ENCODE data around the gene WWTR1.

The WWTR1 gene

DNA sequence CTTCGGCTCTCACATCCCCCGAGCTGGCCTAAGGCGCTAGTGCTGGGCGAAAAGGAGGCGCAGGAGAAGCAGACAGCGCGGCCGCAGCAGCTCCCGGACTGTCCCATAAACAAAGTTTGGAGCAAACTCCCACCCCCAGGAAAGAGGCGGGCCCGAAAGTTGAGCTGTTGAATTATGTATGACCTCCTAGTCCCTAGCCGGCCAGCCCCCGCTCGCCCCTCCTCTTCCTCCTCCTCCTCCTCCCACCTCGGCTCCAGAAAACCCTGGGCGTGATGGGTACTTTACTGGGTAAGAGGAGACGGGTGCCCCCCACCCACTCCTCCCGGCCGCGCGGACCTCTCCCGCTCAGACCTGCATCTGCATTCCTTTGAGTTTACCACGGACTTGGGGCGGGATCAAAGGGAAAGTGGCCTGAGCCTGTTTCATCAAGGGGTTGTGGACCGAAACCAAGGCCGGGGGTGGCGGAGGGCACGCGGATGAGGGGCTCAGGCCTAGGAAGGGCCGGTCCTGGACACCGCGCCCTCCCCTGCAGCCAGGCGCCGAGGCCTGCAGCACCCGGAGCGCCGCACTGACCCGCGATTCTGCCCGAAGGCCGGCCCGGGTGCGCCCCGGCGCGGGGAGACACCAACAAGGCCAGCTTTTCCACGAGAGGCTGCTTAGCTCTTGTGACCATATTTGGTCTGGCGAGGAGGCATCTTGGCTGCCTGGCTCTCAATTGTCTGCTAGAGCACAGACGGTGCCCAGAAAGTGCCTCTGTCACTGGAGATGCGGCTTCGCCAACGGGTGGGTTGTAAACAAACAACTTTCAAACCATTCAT is at the start of gene WWTR1:
Gene WWTR1 (minus strand): TSS at position 100 of the 818 bp plus-strand sequence. CDS start 719 bp downstream, outside the sequence.
- peak; percentile 60 to 62 for DNase-seq

DNA sequence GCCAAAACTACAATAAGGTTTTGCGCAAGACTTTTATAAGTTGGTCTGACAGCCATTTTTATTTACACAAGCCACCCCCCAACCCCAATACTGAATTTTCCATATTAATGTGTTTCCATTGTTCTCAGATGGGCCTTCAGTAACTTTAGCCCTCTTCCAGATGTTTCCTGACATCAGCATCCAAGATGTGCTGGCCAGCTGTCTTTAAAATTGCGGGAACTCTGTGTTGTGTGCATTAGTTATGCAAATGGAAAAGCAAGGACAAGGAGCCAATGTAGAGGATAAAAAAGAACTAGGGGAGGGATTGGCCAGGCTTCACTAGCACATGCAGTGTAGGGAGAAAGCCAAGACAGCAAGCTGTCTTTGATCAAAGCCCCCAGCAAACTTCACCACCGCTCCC is 49.1 kb upstream of the WWTR1 start:
- DNase-seq: no peak

DNA sequence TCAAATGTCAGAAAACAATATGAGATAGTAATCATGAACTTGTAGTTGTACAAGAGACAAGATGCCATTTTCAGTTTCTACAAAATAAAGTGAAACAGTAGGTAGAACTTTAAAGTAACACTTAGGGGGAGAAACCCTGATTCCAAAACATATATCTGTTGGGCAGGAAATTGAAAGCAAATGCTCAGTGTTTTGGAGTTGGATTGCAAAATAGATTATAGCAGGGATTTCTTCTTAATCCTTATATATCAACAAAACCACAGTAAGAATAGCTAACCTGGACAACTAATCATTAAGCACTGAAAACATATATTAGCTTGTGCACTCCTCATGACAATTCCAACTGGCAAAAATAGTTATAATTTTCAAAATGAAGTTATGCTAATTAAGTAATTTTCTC is 47.6 kb upstream of the WWTR1 start:
- DNase-seq: no peak

DNA sequence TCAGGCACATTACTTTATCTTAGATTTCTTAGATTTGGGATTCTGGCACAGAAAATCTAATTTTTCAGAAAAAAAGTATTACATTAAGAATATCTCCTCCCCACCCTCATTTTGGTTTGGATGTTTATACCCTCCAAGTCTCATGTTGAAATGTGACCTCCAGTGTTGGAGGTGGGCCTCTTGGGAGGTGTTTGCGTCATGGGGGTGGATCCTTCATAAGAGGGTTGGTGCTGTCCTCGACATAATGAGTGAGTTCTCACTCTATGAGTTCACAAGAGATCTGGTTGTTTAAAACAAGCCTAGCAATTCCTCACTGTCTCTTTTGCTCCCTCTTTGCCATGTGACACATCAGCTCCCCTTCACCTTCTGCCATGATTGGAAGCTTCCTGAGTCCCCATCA is 45.6 kb upstream of the WWTR1 start:
- DNase-seq: no peak

DNA sequence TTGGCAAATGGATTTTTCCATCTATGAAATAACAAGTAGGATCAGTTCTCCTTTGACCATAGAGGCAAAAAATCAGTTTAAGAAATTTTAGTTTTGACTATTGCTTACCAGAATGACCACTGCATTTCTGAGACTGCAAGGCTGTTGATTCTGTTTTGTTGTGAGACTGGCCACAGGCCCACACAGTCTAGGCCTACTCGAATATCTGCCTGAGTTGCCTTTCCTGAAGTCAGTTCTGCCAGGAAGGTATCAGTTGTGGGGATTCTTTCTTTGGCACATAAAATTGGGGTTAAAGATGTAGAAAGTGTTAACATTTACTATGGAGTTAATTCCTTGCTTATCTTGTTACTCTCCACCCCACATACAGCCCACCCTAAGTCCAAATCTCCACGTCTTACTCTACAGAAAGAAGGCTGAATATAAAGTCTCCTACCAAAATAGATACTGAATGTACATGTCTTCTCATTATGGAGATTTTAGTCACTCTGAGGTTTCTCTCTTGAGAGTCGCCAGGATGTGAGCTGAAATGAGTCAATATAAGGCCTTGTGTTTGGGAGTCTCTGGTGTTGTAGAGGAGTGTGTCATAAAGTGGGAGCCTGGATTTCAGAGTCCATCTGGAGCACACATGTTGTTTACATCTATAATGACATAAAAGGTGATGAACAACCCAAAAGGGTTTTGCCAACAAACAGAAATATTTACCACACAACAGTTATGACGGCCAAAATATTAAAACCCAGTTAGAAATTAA is 45.0 kb upstream of the WWTR1 start:
- DNase-seq: no peak

DNA sequence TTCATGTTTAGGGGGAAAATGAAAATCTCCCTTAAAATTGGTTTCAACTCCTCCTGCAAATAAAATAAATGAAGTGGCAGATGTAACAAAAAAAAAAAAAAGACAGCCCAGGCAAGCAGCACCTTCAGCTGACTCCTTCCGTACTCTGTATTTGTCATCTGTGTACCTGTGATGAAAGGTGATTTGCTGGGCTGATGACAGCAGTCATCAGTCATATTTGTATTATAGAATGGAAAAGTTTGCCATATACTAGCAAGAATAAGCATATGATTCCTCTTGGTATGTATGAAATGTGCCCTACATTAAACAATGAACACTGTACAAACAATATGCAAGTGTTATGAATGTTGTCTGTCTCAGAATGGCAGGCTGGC is 44.1 kb upstream of the WWTR1 start:
- no peak for DNase-seq

DNA sequence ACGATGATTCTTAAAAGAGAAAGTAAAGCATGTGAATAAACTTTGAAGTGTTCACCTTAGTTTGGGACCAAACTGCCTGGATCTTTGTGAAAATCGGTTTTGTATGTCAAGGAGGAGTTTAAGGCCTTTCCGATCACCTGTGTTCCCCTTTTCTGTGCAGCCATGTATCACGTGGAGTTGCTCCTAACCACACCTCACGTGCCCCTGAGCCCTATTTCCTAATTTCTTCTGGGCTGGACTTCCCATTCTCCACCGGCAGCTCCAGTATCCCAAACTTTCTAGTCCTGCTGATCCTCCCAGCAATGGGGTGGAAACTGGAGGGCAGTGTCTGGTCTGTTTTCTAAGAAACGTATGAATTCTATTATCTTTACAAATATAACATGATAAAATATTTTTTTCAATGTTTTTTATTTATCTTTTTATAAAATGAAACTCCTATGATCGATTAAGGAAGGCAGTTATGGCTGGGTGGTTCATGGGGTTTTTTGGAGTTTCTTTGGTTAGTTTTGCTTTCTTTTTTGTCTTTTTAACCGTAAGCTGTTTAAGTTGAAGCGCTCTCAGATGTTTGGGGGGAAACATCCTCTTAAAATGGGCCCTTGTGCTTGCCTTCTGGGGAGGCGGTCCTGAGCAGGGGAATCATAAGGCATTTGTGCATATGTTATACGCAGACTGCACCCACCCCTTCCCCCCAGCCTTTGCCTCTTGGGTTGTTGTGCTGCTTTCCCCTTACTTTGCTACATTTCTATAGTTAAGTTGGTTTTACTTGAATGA is 43.6 kb upstream of the WWTR1 start:
- DNase-seq: peak; percentile 58

DNA sequence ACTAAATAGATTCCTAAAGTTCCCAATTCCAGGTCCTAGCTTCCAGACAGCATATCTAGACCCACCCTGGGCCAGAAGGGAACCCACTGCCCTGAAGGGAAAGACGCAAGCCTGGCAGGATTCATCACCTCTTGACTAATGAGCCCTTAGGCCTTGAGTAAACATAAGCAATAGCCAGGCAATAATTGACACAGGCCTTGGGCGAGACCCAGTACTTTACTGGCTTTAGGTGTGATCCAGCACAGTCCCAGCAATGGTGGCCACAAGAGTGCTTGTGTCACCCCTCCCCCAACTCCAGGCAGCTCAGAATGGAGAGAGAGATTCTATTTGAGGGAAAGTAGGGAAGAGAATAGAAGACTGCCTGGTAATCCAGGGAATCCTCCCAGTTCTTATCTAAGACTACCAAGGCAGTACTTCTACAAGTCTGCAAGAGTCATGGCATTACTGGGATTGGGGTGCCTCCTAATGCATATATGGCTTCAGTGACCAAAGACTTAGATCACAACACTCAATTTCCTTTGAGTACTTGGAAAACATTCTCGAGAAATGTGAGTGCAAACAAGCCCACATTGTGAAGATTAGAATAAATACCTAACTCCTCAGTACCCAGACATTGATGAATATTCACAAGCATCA is 30.4 kb upstream of the WWTR1 start:
- no peak for DNase-seq

DNA sequence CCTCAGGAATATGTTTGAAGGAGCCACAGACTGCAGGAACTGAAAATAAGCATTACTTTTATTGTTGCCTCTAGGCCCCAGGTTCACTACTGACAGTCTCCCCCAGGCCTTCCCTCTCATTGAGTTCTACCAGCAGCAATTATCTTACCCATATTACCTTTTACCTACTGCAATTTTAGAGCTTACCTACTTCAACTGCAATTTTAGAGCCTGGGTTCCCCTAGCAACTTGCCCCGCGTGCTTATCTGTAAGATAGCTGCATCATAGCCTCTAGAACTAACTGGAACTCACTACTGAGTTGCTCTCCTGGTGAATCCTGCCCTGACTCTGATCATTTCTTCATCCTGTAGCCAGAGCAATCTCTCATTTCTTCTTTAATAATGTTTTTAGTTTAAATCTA is 29.2 kb upstream of the WWTR1 start:
- DNase-seq: no peak

DNA sequence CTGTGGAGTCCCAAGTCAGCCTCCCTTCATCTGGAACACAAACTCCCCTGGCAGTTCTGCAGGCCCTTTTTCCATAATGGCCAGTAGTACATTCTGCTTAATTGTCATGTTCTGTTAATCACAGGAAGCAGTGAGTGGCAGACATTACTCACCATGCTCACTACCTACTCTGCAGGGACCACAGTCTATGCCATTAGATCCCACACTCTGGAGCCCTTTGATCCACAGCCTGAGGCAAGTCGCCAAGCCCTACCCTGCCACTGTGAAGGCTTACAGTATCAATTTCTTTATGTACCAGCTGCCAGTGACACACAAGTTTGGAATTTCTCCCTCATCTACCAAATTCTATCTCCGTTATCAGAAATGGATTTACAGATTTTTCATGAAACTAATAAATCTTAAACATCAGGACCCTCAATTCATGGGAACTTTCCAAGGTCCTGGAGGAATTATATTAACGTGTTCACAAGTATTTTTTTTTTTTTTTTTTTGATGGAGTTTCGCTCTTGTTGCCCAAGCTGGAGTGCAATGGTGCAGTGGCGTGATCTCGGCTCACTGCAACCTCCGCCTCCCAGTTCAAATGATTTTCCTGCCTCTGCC is 20.6 kb upstream of the WWTR1 start:
- no peak for DNase-seq

DNA sequence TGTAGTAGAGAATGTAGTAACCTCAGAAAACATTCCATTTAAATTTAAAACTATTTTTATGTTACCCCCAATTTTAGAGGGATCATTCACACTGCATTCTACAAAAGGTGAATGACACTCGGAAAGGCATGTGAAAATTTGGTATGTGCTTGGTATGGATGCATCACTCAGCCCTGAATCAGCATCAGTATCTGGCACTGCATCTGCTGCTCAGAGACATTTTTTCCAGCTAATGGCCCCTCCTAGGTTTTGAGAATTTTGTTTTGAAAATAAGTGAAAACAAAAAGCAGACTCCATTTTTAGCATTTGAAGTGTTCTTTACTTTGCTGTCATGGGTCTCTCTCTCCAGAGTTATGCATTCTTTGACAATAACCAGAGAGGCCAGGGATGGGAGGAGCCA is 15.6 kb upstream of the WWTR1 start:
- no peak for DNase-seq

DNA sequence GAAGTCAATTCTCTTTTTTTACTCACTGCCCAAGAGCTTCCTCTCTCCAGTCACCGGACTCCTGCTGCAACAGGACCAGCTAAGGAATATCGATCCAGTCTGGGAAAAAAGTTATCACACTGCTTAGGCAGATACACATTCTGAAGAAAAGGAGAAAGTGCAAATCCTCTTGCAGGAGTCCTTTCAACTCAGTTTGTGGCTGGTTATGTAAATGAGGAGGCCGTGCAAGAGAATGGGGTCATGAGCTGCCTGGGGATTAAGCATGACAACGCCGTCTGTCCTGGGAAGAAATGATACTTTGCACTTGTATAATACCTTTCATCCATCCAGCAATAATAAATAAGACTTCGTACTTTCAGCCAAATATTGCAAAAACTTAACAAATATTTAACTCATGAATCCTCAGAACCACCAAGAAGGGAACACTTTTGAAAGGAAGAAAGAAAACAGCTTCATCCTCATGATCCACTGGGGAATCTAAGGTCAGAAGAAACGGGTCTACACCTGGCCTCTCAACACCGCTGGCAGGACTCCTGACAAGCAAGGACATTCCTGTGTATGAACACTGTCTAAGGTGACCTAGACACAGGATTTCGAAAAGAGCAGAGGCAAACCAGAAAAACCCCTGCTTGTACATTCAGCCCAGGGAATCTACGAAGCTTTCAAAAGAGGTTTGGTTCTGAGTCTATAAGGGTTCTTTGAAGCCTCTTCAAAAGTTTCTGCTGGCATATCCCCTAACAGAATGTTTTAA is 13.1 kb upstream of the WWTR1 start:
- DNase-seq: no peak

DNA sequence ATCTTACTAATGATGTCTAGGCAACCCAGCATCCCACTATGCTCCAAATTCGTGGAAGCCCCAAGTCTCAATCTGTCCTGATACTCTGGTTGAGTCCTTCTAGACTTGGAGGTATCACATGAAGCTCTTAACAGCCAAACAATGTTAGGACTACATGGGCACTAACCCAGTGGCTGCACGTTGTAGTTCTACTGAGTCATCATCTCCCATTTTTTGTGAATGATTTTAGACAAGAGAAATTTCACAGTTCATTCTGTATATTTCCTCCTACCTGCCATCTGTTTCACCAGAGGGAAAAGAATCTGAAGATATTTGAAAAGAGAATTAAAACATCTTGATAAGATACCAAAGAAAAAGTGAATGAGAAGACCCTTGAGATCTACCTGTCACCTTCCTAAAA is 9.8 kb upstream of the WWTR1 start:
- DNase-seq: no peak

DNA sequence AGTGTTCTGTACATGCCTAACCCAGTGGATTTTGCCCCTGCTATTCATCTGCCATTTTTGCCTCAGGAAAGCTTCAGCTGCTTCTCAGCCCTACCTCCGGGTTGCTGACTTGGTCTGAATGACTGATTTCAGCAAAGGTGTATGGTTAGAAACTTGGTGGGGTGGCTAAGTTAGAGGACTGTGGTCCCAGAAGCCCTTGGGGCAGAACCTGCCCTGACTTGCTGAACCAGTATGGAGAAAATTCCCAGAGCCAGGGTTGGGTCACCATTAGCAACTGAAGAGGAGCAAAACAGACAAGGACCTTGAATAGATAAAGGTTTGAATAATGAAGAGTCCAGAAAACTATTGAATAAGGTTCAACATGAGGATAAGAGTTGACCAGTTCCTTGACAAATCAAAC is 6.1 kb upstream of the WWTR1 start:
- no peak for DNase-seq

DNA sequence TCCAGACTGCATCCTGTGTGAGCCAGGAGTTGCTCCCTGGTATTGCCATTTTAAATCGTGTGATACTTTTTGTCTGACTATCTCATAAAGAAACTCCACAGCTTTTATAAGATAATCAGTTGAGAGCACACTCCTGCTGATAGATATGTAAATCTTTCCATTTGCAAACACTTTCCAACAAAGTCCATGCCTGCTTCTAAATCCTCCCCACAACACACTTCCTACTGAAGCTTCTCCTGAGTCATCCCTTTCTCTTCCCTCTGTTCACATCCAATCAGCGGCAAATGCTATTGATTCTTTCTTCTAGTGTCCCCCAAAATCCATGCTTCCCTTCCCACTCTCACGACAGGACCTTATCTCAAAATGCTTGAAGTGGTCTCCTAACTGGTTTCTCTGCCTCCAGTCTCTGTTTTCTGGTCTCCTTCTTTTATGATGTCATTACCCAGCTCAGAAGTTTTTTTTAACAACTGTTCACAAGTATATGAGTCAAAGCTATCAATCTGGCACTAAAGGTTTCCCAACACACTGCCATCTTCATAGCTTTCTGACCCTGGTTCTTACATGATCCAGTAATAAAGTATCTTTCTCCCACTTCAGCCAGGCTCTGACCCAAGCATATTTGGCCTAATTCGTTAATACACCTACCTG is 4.5 kb upstream of the WWTR1 start:
- no peak for DNase-seq

DNA sequence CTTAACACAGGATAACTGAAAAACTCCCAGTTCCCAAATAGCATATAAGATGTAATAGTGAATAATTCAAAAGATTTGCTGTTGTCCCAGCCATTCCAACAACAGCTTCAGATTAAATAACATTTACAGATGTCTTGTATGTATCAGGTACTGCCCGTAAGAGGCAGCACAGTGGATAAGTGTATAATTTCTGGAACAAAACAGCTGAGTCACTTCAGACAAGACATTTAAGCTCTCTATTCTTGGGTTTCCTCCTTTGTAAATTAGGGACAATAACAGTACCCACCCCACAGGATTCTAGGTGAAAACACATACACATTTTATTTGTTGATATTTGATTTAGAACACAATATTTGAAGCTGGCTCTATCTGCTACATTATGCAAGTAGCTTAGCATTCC is 2.6 kb upstream of the WWTR1 start:
- DNase-seq: no peak

DNA sequence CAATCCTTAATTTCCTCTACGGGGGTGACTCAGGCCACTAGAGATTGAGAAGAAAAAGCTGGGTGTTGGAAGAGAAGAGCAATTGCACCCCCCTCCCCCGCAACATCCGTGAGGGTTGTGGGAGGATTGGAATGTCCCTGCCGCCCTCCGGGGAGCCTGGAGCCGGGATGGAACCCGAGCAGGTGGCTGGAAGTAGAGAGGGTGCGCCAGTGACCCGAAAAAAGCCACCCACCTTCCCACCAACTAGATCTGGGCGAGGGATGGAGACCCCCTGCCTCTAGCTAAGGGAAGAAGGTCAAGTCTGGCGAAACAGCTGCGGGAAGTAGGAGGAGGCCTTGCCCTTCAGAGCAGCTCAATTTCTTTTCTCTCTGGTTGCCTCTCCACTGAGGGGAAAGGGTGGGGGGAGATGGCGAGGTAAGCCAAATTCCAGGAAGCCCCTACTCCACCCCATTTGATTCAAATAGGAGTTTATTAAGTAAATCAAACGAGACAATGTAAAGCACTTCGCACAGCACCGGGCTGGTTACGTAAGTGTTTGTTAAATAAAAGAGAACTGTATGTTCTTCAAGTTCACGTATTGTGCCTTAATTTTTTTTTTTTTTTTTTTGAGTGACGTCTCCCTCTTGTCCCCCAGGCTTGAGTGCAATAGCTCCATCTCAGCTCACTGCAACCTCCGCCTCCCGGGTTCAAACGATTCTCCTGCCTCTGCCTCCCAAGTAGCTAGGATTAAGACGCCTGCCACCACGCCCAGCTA is 1.1 kb upstream of the WWTR1 start:
- no peak for DNase-seq

DNA sequence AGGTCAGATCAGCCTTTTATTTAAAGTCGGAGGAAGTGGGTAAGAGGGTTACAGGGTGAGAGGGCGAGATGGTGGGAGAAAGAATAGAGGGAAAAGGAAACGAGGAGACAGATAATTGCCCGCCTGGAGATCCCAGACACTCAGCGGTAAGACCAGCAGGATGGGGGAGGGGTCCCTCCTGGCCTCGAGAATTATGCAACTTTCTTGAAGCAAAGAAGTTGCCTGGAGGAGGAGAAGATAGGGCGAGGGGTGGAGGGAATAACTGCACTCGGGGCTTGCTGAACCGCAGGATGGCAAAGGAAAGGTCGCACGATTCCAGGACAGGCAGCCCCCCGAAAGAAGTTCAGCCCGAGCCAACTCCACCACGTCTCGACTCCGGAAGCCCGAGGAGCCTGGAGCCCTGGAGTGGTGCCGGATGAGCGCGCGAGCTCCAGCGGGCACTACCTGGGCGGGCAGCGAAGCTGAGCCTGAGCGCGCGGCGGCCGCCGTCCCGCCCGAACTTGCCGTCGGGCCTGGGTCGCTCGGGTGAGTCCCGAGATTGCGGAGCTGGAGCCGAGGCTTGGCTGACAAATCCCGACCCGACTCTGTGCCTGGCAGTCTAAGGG is 402 bp downstream of the WWTR1 start:
- peak in 1 of 2 experiments; percentile 52 for DNase-seq

DNA sequence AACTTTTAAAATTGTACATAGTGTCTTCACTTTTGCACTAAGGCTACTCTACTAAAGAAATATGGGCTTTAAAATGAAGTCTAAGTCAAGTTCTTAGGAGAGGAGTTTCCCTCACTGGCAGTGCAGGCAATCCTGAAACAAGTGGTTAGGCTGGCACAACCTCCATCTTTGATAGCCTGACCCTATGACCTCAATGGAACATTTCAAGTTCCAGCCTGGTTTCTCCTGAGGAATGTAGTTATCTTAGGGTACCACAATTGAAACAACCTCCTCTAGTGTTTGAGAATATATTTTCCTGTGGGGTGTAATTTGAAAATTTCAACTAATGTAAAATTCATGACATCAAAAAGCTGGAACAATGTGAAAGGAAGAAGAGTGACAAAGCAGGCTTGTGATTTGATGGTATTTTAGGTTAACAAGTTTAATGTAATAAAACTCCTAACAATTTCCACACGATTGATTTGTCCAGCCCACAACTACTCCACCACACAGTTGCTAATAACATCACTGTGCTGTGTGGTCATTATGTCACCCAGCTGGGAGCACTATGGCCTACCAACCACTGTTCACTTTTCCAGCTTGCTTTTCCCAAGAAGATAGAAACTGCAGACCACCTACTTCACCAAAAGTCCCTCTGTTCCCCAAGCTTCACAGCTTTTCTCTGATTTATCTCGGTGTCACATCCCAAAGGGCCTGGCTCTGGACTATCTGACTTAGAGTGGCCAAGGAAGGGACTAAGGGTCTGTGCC is 1.8 kb downstream of the WWTR1 start:
- DNase-seq: no peak

Measured in activated T-cell treated with anti-CD3 and anti-CD28 coated beads, Interleukin-2, amount 50 U/mL, for 48 hours (primary cell).